HG03442 (cell line): ENCODE measurements around the gene GALNTL6.
"Not testable (repeated sequence)": the region's sequence is repeated elsewhere in the genome, so short reads cannot be mapped to it uniquely, and the experiment has no call there.

Experiments used
- ATAC-seq: cut with Tn5 transposase; IDR thresholded peaks from one replicate; pipeline ENCODE4 v1.9.1; 2021; ENCODE audit warnings: mild to moderate bottlenecking, moderate library complexity; ENCODE audit not compliant: unreplicated experiment

The GALNTL6 gene

GRCh38 chr4:172708184-172708583 lies 895.0 kb downstream of the GALNTL6 start:
- no peak for ATAC-seq

DNA sequence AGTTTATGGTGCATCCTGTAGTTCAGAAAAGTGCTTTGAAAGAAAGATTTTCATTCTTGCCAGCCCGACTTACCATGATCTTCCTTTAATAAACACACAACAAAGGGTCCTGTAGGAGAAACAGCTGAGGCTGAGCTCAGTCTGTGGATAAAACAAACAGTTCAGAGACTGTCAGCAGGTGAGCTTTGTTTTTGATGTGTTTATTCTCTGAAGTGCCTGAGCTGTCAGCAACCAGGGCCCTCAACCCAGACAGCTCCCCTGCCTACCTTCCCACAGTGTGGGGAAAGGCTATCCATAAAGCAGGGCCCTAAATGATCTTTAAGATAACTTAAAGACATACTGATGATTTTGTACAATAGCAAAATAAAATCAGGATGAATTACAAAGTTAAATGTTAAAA lies 896.2 kb downstream of the GALNTL6 start:
- no peak for ATAC-seq

DNA sequence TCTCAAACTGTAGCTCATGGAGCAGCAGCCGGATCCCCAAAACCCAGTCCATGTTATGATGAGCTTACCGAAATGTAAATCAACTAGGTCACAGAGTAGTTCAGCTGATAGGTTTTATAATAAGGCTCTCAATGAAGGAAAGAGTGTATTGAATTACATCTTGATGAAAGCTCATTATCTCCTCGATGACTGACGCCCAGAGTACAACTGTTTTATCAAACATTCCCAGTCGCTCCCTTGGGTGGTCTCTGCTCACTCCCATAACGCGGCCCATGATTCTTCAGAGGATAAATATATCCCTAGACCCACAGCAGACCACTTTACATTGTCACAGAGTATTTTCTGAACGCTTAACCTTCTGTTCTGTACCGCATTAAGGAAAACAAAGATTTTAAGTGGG lies 903.1 kb downstream of the GALNTL6 start:
- no peak for ATAC-seq

GRCh38 chr4:172721659-172722058 lies 908.5 kb downstream of the GALNTL6 start:
- no peak for ATAC-seq

DNA sequence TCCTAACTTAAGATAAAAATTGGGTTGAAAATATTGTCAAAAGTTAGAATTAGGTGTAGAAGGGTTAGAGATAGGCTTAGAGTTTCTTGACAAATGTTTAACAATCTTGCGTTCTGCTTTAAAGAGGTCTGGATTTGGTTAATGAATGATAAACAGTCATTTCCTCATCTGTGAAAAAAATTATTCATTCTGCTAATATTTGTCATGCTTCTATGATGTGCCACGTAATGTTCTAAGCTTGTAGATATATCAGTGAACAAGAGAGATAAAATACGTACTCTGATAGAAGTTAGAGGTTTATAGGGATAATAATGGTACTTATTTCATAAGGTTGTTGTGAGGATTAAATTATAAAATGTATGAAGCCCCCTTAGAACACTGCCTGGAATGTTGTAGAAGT lies 912.4 kb downstream of the GALNTL6 start:
- ATAC-seq, result no peak

GRCh38 chr4:172726001-172726423 lies 912.8 kb downstream of the GALNTL6 start:
- no peak for ATAC-seq

DNA sequence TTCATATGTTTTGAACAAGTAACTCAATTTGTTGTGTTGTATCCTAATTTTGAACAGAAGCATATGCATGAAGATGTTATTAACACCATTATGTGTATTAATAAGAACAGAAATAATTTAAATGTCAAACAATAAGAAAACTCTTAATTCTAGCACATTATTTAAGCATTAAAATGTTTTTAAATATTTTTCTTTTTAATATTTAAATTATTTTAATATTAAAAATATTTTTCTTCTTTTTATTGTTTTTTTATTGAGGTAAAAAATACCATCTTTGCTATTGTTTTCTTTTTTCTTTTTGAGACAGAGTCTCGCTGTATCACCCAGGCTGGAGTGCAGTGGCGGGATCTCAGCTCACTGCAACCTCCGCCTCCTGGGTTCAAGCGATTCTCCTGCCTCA lies 914.4 kb downstream of the GALNTL6 start:
- no peak for ATAC-seq

GRCh38 chr4:172733645-172734044 lies 920.4 kb downstream of the GALNTL6 start:
- not testable (repeated sequence) for ATAC-seq

DNA sequence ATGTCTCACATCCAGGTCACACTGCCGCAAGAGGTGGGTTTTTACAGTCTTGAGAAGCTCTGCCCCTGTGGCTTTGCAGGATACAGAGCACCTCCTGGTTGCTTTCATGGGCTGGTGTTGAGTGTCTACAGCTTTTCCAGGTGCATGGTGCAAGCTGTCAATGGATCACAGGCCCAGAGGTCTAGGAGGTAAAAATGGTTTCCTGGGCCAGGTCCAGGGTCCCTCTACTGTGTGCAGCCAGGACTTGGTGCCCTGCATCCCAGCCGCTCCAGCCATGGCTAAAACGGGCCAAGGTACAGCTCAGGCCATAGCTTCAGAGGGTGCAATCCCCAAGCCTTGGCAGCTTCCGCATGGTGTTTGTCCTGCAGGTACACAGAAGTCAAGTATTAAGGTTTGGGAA lies 921.4 kb downstream of the GALNTL6 start:
- no peak for ATAC-seq

- no peak for ATAC-seq
Observed at GRCh38 chr4:172736046-172736445, 922.8 kb downstream of the GALNTL6 start.

- peak; percentile 99 for ATAC-seq
Observed at GRCh38 chr4:172740434-172740833, 927.2 kb downstream of the GALNTL6 start.

- ATAC-seq, result peak; percentile 100
Observed at GRCh38 chr4:172750910-172751309, 937.7 kb downstream of the GALNTL6 start.

- peak; percentile 3 for ATAC-seq
Observed at GRCh38 chr4:172751550-172751949, 938.3 kb downstream of the GALNTL6 start.

DNA sequence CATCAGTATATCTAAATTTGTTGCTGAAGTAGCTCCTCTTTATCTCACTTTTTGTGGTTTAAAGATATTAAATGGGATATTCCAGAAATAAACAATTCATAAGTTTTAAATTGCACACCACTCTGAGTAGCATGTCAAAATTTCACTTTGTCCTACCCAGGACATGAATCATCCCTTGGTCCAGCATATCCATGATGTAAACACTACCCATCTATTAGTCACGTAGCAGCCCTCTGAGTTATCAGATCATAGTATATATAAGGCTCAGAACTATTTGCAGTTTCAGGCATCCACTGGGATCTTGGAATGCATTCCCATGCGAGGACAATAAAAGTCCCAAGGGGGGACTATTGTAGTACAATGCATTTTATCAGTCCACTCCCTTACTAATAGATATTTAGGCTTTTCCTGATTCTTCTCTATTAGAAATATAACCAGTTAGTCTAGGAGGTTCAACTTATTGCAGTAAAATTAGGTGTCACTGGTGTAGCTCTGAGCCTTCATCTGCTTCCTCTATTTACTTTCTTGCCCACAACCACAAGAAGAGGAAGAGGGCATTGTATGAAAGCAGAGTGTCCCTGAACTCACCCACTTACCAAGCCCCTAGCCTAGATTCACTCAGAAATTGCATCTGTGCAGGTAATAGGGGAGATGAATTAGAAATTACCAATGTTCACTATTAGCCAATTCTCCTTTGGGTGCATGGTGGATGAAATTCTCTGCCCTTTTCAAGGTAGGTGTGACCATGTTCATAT lies 945.6 kb downstream of the GALNTL6 start:
- no peak for ATAC-seq

- ATAC-seq, result no peak
Observed at GRCh38 chr4:172760512-172760911, 947.3 kb downstream of the GALNTL6 start.

DNA sequence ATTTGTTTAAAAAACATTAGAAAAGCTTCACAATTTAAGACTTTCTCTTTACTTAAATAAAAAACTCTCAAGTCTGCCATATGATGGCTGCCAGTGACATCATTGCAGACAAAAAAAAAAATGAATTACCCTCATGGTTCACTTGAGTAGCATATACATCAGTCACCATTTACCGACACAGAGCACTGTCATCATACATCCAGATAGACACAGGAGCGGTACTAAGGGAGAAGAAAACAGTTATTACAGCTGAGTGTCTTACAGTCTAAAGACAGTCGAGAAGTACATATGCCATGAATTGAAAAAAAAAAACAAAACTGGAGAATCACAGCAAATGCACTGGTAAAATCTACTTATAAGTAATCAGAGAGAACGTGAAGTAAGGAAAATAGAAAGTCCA lies 949.7 kb downstream of the GALNTL6 start:
- ATAC-seq, result no peak

GRCh38 chr4:172770787-172771186 lies 957.6 kb downstream of the GALNTL6 start:
- ATAC-seq, result no peak

GRCh38 chr4:172772781-172773180 lies 959.6 kb downstream of the GALNTL6 start:
- no peak for ATAC-seq

- ATAC-seq, result no peak
Observed at GRCh38 chr4:172776203-172776861, 963.1 kb downstream of the GALNTL6 start.

DNA sequence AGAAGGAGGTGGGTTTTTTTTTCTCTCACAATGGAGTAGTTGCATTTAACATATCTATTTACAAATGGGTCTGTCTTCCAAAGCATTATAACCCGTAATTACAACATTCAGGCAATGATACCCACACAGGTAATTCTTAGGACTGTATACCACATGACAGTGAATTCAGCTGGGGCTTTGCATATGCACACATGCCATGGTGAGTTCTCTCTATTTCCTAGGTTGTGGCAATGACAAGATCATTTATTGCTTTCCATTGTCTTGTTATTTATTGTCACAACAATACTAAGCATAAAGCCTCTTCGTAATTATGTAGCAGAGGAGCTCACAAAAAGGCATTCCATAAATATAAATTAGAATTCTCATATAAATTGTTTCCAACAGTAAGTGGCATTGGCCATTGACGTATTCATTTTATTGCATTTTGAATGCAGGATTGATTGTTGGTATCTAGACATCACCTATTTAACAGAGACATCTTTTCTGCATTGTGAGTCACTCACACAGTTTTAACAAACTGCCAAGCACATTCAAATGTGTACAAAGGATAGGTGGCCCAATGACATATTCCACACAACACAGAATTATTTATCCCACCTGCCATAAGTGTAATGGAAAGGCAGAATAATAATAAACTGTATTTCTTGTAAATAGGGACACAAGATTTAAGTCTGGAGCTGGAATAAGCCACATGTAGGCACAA lies 964.7 kb downstream of the GALNTL6 start:
- ATAC-seq, result no peak

DNA sequence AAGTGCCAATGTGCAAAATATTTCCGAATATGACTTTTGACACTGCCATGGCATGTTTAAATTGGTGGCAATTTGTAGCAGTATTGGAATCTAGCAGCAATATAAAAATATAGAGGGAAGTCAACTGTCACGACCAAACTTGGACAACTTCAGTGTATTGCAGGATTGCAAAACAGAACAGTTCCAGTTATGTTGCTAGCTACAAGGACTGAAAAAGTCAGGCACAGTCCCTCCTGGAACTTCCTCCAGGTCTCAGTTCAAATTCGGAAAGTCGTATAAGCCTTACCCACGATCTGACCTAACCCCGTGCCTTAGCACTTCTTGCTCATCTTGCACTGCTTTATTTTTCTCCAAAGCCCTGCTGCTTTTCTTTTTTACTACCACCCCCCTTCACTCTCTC lies 965.4 kb downstream of the GALNTL6 start:
- ATAC-seq, result no peak

DNA sequence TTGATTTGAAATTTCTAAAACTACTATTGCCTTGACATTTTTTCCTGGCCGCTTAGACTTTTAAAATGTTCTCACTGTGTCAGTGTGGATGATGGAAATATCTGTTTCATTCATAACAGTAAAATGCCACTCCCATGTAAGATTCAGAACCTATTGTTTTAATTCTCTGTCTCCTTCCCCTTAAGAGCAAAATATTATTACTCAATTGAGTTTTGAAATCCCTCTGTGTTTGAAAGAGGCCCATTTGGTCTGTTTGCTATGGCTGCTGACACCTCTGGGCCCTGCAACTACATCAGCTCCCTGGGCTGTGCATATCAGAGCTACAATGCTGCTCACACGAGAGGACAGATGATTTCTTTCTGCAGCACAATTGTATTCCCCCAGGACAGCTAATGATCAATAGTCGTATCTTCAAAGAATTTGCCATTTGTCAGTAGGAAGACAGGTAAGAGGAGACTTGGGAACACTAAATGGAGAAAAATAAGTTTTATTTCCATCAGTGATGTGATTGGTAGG lies 967.4 kb downstream of the GALNTL6 start:
- ATAC-seq, result no peak
